ENCODE results near the gene POLR2F.

Gene POLR2F

DNA sequence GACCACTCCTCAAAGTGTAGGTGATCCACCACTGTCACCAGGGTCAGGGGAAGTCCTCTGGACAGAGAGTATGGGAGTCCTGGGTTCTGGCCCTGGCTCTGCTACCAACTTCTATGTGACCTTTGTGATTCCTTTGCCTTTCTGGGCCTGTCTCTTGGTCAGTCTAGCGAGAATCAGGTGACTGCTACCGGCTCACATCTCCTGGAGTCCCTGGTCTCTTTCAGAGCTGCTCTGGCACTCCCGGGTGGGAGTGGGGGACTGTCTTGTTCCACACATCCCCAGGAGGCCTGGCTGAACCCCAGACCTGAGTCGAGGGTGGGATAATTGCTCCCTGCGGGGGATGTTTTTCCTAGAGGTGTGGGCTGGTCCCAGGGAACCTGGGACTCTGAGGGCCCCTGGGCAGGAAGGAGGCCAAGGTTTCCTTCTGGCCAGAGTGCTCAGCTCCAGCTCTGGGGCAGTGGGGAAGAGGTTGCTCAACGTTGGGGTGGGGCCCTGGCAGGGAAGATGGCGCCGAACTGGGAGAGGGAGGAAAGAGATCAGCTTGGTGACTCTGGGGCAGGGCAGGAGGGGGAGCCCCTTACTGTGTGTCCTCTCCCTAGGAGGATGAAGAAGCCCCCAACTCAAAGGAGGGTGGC, 28.8 kb downstream of the POLR2F start:
- DNase-seq (ENCODE audit: low read depth, low spot score), result no peak

DNA sequence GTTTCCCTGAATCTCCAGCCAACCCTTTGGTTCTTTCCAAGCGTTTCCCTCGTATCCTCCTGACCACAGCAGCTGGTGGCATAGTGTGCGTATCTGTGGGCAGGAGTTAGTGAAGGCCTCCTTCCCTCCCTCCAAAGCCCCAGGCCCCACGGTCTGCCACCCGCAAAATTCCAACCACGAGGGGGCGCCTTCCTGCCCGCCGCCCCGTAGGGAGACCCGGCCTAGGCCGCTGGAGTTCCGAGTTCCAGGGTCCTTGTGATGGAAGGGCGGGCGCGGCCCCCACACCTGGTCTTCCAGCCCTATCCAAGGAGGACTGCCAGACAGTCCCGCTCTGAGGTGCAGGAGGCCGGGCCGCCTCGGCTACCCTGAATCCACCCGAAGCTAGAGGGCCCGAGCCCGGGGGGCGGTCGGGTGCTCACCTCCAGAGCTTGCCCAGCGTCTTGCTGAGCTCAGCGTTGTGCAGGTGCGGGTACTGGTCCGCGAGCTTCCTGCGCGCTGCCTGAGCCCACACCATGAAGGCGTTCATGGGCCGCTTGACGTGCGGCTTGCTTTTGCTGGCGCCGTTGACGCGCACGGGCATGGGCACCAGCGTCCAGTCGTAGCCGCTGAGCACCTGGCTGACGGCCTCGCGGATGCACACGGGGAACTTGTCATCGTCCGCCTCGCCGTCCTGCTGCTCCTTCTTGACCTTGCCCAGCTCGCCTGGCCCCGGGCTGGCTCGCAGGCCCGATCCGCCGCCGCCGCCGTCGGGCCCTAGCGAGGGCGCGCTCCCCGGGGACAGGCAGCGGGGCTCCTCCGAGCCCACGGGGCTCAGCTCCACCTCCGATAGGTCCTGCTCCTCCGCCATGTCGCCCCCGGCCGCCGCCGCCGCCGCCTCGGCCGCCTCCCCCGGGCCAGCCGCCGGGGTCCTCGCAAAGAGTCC, 29.7 kb downstream of the POLR2F start:
- DNase-seq (ENCODE audit: low read depth, low spot score), result peak; percentile 89

DNA sequence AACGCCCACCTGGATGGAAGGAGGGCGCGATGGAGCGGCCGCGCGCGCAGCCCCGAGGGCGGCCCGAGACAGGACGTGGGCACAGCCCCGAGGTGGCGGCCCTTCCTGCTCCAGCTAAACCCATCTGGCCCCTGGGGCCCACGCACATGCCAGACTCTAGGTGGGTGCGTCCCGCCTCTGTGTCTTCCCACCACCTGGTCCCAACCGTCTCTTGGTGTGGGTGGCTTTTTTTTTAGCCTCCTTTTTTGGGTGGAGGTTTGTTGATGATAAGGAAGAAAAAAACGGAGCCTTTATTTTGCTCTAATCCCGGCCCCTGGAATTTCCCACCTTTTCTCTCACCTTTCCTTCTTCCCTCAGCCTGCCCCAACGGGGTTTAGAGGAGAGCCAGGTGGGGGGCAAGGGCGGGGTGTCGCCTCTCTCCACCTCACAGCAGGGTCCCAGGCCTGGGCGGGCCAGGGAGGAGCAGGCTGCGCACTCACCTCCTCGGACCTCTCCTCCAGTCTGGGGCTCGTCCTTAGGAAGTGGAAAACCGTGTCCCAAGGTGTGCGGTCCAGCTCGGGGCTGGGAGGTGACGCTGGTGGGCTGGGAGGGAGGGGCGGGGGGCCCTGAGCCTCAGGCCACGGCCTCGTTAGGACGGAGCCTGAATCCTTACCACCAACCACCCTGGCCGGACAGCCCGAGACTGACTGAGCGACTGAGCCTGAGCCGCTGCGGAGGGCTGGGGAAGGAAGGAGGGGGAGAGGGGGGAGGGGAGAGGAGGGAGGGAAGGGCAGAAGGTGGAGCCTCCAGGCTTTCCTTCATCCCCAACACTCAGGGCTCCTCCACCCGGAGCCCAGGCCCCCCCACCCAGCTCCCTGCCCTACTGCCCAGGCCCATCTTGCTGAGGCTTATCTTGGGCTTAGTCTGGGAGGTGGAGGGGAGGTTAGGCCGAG, 30.6 kb downstream of the POLR2F start, which contains the start of gene SOX10:
Gene SOX10 (minus strand): TSS at position 696 of the 932 bp plus-strand sequence. CDS start 771 bp downstream, outside the sequence.
- DNase-seq (ENCODE audit: low read depth, low spot score), result peak; percentile 24

DNA sequence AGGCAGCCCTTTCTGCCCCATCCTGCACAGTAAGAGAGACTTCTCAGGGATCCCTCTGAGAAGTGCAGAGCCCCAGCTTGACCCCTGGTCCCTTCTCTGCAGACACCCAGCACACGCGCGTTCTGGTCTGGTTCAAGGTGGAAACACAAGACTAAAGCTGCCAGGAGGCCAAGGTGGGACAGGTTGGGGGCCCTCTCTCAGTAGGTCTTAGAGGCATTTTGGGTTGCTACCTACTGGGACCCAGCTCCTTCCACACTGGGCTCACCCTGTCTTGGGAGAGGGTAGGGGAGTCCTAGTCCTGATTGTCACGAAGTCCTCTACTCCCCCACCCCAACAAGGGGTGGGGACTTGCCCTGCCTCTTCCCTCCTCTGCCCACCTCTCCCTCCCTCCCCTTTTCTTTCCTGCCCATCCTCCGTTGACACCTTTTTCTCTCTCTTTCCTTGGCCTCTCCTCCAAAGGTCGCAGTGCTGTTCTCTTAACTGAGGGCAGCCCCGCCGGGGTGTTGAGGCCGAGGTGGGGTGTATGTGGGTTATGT, 31.6 kb downstream of the POLR2F start:
- DNase-seq (ENCODE audit: low read depth, low spot score), result no peak

DNA sequence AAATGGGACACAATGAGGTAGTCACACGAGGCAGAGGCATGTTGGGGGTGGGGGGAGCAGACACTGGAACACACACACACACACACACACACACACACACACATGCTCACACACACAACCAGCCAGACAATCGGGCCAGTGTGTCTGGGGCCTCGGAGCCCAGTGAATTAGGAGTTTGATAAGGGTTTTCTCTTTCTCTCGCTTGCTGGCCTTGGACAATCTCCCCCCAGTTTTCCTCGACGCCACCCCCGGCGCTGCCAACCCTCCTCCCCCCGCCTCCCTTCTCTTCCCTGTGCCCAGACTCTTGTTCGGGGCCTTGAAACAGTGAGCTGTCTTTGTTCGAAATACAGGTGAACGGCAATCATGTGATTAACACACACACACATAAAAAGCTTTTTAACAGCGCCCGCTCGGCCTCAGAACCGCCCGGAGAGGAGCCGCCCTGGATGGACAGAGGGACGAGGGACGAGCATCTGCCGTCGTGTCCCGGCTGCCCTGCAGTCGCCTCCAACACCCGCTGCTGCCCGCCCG, 32.3 kb downstream of the POLR2F start:
- DNase-seq (ENCODE audit: low read depth, low spot score), result no peak

DNA sequence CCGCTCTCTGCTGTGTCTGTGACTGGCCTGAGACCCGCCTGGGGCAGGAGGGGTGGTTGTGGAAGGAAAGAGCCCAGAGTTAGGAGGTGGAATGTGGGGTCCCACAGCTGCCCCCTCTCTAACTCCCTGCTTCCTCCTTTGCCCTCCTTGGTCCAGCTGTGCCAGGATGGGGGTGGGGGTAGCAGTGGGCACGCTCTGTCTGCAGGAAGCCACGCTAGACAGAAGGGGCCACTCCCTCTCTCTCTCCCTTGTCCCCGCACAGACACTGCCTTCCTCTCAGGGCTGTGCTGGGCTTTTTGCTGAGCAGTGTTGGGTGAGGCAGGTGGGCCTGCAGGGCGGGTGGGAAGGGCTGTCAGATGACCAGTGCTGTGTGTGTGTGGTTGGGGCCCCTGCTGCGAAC, 32.9 kb downstream of the POLR2F start:
- no peak for DNase-seq (ENCODE audit: low read depth, low spot score)

DNA sequence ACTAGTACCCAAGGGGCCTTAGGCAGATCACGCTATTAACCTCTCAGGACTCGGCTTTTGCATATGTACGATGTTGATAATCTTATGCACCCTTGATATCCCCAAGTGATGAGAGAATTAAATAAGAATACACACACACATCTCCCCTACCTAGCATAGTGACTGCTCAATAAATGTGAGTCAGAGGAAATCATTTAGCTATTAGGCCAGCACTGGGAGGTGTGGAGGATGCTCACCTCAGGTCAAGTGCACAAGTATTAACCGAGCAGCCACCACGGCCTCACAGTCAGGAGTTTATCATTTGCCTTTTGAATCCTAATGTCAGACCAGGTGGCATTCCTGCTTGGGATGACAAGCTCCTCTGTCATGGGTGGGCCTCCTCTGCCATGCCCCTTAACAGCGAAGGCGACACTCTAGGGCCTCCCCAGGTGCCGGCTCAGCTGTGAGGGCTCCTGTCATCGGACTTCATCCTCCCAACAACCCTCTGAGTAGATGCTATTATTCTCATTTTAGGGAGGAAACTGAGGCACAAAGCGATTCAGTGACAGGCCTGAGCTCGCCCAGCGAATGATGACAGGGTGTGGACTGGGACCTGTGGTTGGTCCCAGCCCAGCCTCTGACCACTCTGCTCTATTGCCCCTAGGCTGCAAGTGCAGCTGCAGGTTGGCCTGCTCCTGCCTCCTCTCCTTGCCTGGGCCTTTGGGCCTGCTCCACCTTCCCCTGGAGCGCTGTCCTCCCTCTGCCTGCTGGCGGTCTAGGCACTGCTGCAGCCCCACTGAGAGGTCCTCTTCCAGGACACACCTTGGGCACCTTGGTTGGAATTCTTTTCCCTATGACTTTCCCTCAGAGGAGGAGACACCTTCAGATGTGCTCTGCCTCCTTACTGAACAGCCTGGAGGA, 35.9 kb downstream of the POLR2F start:
- DNase-seq (ENCODE audit: low read depth, low spot score), result no peak

DNA sequence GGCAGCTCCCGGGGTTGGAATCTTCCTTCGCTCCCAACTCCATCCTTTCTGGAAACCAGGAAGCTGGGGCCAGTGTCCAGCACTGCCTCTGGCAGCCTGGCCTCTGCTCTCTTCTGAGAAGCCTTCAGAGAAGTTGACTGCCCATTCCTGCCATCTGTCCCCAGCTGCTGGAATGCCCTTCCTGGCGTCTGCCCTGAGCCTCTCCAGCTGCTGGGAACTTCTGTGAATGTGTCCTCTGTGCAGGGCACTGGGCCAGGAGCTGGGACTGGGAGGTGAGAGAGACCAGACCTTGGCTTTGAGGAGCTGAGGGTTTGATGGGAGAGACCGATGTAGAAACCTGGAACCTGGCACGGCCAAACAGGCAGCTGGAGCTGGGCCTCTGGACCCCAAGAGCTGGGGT, 36.8 kb downstream of the POLR2F start:
- no peak for DNase-seq (ENCODE audit: low read depth, low spot score)

DNA sequence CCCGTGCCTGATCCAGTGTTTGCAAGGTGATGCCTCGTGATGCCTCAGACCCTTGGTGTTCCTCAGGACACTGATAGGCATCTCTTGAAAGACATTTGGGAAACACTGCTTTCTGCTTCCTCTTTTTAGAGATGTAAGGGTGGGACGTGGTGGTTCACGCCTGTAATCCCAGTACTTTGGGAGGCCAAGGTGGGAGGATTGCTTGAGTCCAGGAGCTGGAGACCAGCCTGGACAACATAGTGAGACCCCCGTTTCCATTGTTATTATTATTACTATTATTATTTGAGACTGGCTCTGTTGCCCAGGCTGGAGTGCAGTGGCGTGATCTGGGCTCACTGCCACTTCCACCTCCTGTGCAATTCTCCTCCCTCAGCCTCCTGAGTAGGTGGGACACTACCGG, 37.4 kb downstream of the POLR2F start:
- no peak for DNase-seq (ENCODE audit: low read depth, low spot score)

DNA sequence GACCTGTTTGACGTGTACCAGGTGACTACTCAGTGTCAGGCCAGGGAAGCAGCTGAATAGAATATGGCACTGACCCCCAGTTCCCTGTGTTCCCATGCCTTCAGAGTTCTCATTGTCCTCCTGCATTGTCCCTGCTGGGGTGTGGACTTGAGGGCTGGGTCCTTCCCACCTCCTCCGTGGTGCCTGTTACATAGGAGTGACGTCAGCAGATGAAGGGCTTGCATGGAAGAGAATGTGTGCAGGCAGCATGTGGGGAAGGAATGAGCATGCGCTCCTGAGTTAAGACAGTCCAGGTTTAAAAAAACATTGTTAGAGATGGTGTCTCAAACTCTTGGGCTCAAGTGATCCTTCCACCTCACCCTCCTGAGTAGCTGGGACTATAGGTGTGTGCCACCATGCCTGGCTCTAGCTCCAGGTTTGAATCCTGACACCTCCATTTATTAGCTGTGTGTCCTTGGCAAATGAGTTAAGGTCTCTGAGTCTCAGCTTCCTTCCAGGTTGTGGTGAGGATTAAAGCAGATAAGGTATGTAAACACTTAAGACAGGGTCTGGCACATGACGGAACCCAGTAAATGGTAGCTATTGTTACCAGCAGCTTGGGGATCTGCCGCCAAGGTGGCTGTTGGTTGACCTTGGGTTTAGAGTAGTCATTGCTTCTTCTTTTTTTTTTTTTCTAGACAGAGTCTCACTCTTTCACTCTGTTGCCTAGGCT, 38.4 kb downstream of the POLR2F start:
- no peak for DNase-seq (ENCODE audit: low read depth, low spot score)

DNA sequence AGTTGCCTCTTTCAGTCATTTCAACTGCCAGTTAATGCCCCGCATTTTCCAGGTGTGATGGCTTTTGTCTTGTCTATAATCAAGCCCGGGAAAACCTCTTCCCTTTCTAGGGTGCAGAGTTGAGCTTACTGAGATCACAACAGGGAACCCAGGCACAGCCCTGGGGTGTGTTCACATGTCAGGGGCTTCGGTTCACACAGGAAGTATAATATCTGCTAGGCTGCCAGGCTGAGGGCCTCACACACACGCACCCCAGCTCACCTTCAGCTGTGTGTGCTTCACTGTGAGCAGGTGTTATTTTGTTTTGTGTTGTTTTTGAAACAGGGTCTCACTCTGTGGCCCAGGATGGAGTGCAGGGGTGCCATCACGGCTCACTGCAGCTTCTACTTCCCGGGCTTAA, 40.5 kb downstream of the POLR2F start:
- DNase-seq (ENCODE audit: low read depth, low spot score), result no peak

DNA sequence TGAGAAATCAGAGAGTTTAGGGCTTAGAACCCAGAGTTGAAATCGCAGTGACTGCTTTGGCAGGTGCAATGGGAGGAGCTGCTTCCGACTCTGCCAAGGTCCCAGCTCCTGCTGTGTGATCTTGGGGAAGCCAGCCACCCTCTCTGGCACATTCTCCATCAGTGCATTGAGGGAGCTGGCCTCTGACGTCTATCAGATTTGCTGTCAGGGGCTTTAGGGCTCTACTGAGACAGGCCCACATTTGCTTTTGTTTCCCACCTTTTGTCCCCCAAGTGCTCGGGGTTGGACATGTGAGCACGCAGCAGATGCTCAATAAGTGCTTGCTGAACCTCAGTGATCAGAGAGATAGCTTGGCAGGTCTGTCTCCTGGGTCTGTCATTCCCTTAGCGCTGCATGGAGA, 41.5 kb downstream of the POLR2F start:
- DNase-seq (ENCODE audit: low read depth, low spot score), result no peak

DNA sequence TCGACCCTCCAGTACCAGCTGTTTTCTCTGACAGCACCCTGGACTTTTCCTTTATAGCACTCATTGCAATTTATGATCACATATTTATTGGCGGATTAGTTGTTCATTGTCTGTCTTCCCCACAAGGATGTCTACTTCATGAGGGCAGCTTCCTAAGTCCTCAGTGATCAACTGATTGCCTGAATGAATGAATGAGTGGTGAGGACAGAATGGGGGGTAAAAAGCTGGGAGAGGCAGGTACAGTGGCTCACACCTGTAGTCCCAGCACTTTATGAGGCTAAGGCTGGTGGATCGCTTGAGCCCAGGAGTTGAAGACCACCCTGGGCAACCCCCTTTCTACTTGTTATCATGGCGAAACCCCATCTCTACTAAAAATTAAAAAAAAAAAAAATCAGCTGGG, 42.0 kb downstream of the POLR2F start:
- no peak for DNase-seq (ENCODE audit: low read depth, low spot score)

DNA sequence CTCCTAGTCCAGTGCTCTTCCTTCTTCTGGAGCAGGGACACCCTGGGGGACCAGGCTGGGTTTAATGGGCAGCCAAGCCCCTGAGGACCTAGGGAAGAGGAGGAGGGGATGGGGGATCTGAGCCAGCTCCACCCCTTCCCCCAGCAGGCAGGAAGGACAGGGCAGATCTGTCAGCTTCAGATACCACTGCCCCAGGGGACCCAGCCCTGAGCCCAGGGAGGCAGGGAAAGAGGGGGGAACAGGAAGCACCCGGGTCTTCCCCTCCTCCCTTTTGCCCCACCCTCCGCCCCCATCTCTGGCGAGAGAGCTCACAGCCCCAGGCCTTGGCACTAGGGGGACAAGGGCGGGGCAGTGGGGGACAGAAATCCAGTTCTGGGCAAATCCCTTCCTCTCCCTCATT, 42.6 kb downstream of the POLR2F start:
- peak; percentile 24 for DNase-seq (ENCODE audit: low read depth, low spot score)

DNA sequence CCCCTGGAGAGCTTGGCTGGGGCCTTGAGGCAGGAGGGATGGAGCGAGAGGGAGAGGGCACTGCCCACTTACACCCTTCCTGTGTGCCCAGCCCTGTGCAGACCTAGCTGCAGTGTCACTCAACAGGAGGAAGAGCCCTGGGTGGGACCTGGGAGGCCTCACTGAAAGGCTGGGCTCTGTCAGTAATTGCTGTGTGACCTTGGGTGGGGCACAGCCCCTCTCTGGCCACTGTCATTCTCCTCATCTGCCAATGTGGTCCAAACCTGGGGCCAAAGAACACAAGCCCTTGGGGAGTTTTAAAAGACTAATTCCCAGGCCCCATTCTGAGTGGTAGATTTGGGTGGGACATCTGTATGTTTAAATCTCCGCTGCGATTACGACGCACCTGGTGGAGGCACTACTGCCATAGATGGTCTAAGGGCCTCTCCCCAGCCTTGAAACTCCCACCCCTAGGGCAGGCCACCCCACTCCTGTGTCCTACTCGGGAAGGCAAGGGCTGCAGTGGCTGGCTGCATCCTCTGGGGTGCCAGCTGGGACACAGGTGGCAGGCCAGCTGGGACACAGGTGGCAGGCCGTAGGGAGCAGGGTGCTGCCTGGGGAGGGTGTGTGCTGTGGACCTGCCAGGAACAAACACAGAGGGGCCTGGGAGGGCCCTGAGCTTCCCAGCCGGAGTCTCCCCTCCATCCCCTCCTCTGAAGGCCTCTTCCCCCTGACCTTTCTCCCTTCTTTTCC, 43.2 kb downstream of the POLR2F start:
- no peak for DNase-seq (ENCODE audit: low read depth, low spot score)

DNA sequence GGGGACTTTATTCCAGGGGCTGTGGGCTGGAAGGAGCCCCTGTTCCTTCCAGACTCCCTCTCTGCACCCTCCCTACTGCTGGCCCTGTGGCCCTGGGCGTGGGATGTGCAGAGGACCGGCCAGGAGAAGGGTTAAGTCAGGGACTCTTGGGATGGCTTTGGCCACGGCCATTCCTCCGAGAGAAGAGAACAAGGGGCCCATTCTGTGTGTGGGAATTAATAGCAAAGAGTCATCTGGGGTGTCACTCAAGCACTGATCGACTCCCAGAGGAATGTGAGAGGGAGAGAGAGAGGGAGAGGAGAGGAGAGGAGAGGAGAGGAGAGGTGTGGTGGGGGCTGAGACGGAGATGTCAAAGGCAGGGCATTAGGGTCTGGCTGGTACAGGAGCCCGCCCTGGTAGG, 45.0 kb downstream of the POLR2F start:
- DNase-seq (ENCODE audit: low read depth, low spot score), result no peak

DNA sequence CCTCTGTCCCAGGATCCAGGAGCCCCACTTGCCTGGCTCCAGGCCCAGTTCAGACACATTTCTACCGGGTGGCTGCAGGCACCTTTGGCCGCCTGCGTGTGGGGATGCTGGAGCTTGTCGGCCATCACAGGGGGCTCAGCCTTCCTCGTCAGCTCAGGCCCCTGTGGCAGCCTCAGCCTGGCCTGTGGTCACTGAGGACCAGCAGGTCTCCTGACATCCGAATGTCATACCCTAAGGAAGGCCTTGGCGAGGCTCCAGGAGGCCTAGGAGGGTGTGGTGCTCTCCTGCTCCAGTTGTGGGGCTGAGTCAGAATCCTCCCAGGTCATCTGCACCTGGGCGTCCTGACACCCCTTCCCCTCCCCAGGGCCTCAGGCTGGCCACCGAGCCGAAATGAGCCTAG, 45.7 kb downstream of the POLR2F start:
- no peak for DNase-seq (ENCODE audit: low read depth, low spot score)

DNA sequence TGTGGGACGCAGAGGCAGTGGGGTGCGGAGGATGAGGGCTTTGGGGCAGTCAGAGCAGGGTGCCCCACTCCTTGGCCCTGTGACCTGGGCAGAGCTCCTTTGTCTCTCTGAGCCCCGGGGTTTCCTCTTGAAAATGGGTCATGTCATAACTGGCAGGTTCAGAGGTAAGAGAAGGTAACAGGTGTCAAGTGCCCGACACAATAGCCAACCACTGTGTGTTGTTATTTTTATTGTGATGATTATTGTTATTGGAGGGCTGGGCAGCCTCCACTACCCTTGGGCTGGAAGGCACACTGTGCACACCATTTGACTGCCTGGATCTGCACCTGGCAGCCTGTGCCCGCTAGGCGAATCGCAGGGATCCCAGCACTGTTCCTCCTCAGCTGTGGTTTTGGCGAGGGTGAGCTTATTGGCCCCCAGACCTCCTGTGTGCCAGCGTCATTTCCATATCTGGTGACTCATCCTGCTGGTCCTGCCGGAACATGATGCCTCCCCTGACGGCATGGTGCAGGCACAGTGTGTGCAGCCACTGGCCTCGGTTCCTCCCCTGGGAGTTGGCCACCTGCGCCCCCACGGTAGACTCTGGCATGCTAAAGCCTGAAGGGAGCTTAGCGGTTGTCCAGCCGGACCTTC, 46.3 kb downstream of the POLR2F start:
- peak; percentile 34 for DNase-seq (ENCODE audit: low read depth, low spot score)

DNA sequence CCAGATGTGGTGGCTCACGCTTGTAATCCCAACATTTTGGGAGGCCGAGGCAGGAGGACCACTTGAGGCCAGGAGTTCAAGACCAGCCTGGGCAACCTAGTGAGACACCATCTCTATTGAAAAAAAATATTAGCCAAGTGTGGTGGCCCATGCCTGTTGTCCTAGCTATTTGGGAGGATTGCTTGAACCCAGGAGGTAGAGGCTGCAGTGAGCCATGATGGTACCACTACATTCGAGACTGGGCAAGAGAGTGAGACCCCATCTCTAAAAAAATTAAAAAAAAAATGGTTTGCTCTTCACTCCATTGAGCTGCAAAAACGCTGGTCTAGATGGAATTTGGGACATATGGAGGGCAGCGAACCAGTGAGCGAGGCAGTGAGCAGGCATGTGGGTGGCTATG, 52.4 kb downstream of the POLR2F start:
- no peak for DNase-seq (ENCODE audit: low read depth, low spot score)
